H1 (cell line): Measurements from ENCODE around the gene LIPE. TPM values are rescaled to one million over a fixed set of nuclear protein-coding genes. Genes with fewer than 3 reads are reported as not detected.

Source experiments
- BRCA1 ChIP-seq: IDR thresholded peaks from 2 replicates; pipeline ENCODE4 v1.6.1; 2012; ENCODE audit warnings: low read depth, low read length, improper control_type of control experiment
- GTF2F1 ChIP-seq: IDR thresholded peaks from 2 replicates; pipeline ENCODE4 v1.6.1; 2012; ENCODE audit warnings: low read depth, low read length, improper control_type of control experiment, borderline replicate concordance
- KDM4A ChIP-seq: IDR thresholded peaks from one replicate; pipeline ENCODE4 v1.7.1; 2012; ENCODE audit warnings: low read depth, mild to moderate bottlenecking, moderate library complexity, low read length, inconsistent platforms; ENCODE audit not compliant: severe bottlenecking
- MAFK ChIP-seq: IDR thresholded peaks from 2 replicates; pipeline ENCODE4 v1.6.1; 2012; ENCODE audit warnings: low read depth, mild to moderate bottlenecking, improper control_type of control experiment, low read length
- RNF2 ChIP-seq: fragments of 200-900, 300-1000 bp; sonication (generic); IDR thresholded peaks from 2 replicates; pipeline ENCODE4 v1.7.1; 2016; ENCODE audit warnings: borderline replicate concordance, low read depth, mild to moderate bottlenecking, antibody characterized with exemption, low read length; ENCODE audit not compliant: poor library complexity, severe bottlenecking; ENCODE audit errors: missing control alignments
- RXRA ChIP-seq: IDR thresholded peaks from 2 replicates; pipeline ENCODE4 v1.6.1; 2011; ENCODE audit warnings: low read depth, mild to moderate bottlenecking, low read length, moderate library complexity; ENCODE audit not compliant: insufficient read depth
- polyA plus RNA-seq, 7 experiments: library from polyadenylated mRNA; depleted of rRNA in 3 of 7; stranded (reverse) in 5 of 7; unstranded in 2 of 7; fragments of >200 nt in 5 of 7; fragments of 200-250 nt in 2 of 7; gene quantifications; 1 replicate in 5 of 7; 2 replicates in 1 of 7; 4 replicates in 1 of 7; pipeline versions ENCODE4 v1.2.1 to v1.2.3, GENCODE V29; 2011 to 2013; ENCODE audit warnings: missing spikeins in 2 of 7, mixed read lengths in 2 of 7
- total RNA-seq: library from RNA; stranded (reverse); fragmentation: NEBNext Ultra II Directional; extraction: Animal tissue kit (Norgen Biotek cat#: 25700); gene quantifications from 2 replicates; pipeline ENCODE4 v1.2.1, GENCODE V29; 2021

LIPE gene
- total and polyA plus RNA-seq, 2 of the 8 experiments (the other 6 are each of a cell fraction or from before 2014, with no cell fraction given), result 8.7 to 15.9 TPM

- TF ChIP-seq GTF2F1 (no peak), BRCA1 (0 out of 2 replicates have a peak, but pooled peaks have one; percentile 40), RNF2 (no peak), MAFK (no peak), KDM4A (peak; percentile 90), RXRA (no peak)
These were observed 4.2 kb downstream of the LIPE start (continued) for GRCh38 chr19:42422901-42423461.
